GM21723 (cell line): ENCODE data around the gene DPH7.
"Not testable (repeated sequence)": the region's sequence is repeated elsewhere in the genome, so short reads cannot be mapped to it uniquely, and the experiment has no call there.

ENCODE experiments used
- ATAC-seq: cut with Tn5 transposase; IDR thresholded peaks from one replicate; pipeline ENCODE4 v1.9.1; 2021; ENCODE audit warnings: mild to moderate bottlenecking, moderate library complexity; ENCODE audit not compliant: unreplicated experiment

Gene DPH7

DNA sequence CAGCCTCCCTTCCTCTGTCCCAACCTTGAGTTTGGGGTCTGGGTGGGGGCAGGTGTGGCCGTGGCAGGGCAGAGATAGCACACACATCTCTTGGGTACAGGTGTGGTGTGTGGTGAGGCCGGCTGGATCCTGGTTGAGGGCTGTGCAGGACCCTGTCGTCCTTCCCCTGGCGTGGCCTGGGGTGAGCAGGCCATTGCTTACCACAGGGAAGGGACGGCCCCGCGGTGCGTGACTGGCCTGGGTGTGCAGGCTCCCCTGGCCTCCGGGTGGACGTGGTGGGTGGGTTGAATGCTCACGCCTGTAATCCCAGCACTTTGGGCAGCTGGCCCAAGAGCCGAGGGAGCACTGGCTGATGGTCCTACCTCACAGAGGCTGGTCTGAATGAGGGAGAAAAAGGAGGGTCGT, 28.0 kb upstream of the DPH7 start:
- no peak for ATAC-seq

DNA sequence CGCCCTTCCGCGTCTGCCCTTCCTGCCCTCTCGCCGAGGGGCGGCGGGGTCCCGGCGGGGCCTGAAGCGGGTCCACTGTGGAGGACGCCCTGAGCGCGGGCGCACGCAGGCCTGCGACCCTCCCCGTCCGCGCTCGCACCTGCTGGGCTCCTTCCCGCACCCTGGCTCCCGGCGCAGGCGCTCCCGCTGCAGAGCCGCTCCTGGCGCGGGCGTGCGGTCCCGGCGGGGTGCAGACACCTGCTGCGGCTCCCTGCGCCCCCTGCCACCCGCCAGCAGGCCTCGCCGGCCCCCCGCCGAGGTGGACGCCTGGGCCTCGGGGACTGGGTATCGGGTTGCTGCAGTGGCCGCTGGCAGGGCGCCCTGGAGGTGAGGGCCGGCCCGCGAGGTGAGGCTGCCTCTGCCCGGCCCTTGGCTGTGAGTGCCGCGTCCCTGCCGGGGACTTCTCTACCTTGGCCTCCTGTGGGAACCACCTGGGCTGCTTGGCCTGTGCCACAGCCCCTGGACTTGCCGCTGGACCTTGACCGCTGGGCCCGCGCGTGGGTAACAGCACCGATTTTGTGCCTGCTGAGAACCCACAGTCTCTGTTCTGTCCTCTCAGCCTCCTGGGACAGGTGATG, 27.4 kb upstream of the DPH7 start:
- ATAC-seq = peak; percentile 22

DNA sequence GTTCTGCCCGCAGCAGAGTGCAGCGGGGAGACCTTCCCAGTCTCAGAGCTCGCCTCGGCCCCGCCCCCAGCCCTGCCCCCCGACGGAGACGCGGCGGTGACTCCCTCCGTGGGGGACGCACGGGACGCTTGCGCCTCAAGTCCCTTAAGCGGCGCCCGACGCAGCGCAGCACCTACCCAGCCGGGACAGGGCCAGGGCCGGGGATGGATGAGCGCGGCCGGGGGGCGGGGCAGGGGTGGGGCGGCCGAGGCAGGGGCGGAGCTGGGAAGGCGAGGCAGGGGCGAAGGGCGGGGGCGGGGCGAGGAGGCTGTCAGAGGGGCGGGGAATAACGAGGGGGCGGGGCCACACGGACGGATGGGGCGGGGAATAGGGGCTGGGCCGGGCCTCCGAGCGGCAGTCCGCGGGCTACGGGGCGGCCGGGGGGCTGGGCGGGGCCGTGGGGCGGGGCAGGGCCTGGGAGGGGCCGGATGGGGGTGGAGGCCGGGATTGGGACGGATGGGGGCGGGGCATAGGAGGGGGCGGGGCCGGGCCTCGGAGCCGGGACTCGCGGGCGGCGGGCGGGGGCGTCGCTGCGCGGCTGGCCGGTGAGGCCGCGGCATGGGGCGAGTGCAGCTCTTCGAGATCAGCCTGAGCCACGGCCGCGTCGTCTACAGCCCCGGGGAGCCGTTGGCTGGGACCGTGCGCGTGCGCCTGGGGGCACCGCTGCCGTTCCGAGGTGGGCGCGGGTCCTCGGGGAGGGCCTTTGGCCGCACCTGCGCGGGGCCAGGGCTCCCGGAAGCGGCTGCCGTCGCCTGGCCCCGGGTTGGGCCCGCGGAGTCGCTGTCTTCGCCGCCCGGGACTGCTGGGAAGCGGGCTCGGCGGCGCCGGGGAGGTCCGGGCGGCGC, 26.6 kb upstream of the DPH7 start, which contains the start of gene ARRDC1:
ARRDC1 (plus strand) TSS at position 566 of the 884 bp plus-strand sequence; CDS start at position 598, 32 bp downstream.
- ATAC-seq = peak; percentile 76

DNA sequence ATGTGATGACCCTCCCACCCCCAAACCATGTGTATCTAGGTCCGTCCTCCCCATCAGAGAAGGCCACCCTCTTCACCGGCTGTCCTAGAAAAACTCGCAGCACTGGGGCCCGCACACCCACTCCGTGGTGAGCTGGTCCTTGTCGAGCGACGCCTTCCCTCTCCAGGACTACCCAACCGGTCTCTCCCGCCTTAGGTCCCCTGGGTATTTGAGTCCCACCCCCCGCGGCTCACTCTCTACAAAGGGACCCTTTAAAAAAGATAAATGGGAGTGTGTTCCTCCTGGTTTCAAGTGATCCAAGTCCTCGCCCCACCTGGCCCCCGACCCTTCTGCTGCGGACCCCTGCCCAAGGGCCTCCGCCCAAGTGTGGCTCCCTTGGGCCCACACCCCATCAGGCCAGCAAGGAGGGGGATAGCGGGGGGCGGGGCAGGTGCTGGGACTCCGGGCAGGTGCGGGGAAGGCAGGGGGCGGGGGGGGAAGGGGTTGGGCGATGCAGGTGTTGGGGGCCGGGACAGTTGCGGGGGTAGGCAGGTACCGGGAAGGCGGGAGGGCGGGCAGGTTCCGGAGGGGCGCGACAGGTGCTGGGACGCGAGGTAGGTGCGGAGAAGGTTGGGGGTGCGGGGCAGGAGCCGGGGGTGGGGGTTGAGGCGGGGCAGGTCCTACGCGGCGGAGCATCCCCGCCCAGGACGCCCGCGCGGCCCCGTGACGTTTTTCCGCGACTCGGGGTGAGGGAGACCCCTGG, 25.8 kb upstream of the DPH7 start:
- no peak for ATAC-seq

DNA sequence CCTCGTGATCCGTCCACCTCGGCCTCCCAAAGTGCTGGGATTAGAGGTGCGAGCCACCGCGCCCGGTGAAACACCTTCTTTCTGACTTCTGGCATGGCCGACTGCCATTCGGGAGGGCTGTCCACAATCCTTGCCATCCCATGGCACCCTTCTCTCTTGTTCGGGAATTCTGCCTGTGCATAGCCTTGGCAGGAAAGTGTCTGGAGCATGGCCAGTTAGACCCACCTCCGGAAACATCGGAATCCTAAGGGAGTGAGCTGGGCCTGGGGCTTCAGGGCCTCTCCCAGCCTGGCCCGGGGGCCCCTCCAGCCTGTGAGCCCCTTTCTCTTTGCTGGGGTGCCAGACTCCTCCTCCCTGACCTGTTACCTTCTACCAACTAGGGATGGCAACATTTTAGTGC, 25.2 kb upstream of the DPH7 start:
- no peak for ATAC-seq

- ATAC-seq = no peak
Observed at GRCh38 chr9:137602661-137603060, 23.9 kb upstream of the DPH7 start.

DNA sequence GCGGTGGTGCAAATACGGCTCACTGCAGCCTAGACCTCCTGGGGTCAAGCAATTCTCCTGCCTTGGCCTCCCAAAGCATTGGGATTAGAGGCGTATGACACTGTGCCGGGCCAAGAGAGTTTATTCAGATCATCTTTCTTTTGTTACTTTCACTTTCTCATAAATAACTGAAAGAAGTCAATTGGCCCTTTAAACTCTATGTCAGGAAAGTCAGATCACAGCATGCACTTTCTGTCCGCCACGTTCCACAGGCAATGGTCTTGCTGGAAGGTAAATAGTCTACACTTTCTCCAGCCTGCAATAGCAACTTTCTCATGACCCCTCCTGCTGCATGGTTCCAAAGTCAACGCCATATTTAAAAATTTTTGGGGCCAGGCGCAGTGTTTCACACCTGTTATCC, 20.2 kb upstream of the DPH7 start:
- ATAC-seq = no peak

GRCh38 chr9:137596577-137596976, 17.9 kb upstream of the DPH7 start:
- not testable (repeated sequence) for ATAC-seq

- no peak for ATAC-seq
Observed at GRCh38 chr9:137593176-137593575, 14.5 kb upstream of the DPH7 start.

DNA sequence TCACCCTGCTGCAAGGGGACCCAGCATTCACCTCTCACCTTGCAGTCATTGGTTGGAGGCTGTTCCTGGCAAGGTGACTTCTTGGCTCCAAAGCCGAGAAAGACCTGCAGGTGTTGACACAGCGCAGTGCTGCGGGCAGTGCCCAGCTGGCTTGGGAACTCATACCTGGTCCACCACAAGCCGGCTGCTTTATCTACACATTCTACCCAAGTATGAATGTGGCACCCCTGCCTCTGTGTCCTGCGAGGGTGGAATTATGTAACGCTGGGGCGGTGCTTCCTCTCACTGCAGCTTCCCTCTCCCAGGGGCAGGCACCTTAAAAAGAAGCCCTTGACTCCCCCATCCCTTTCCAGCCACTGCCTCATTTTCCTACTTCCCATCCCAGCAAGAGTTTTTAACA, 14.0 kb upstream of the DPH7 start:
- no peak for ATAC-seq

GRCh38 chr9:137590469-137591383, 12.0 kb upstream of the DPH7 start, which contains the start of gene ZMYND19:
TSS of gene ZMYND19 (minus strand) at chr9:137590512. CDS start at chr9:137590263, 249 bp downstream.
- ATAC-seq = peak; percentile 76

GRCh38 chr9:137590123-137590468, 11.4 kb upstream of the DPH7 start:
- no peak for ATAC-seq

- ATAC-seq = peak; percentile 23
Observed at GRCh38 chr9:137589441-137590122, 10.9 kb upstream of the DPH7 start.

DNA sequence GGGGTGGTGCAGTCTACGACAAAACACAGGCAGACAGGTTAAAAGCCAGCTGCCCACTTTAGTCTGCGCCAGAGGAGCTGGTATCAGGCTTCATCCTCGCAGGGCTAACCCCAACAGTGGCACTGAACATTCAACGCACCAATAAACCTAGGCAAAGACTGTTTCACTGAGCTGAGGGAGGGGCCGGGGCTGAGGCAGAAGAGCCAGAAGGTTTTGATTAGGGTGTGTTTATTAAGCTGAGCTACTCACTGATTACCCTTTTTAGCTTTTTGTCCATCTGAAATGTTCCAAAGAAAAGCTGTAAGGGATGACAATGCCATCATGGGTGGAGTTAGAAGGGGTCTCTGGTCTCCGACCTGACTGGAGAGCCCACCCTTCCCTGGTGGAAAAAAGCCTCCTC, 10.2 kb upstream of the DPH7 start:
- no peak for ATAC-seq

DNA sequence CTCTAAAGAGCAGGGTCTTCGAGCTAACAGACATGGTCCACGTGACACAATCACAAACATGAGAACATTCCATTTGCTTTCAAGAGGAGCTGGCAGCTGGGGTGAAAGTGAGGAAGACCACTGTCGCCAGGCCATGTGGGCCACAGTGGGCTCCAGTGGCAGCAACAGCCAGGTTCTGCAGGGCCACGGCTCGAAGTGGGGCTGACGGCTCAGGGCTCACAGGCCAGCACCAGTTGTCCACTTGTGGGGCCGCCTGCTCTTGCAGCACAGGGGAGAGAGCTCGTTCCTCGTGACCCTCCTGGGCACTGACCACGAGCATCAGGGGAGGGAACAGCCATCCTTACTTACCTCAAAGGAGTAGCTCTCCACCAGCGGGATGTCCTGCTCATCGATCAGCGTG, 9.6 kb upstream of the DPH7 start:
- ATAC-seq = no peak

DNA sequence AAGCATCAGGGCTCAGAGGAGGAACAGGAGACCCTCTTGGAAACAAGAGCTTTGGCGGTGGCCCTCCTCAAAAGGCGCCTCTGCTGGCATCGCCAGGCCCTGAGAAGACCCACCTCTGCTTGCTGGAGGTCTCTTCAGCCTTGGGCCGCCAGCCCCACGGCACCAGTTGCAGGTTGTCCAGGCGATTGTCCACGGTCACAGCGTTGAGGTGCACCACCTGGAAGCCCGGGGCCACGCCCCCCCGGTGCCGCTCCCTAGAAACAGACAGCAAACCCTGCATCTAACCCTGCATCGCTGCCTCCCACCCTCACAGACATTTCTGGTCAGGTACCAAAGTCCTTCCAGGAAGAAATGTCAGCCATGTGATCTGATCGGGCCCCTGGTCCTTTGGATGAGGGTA, 8.1 kb upstream of the DPH7 start:
- ATAC-seq = no peak

DNA sequence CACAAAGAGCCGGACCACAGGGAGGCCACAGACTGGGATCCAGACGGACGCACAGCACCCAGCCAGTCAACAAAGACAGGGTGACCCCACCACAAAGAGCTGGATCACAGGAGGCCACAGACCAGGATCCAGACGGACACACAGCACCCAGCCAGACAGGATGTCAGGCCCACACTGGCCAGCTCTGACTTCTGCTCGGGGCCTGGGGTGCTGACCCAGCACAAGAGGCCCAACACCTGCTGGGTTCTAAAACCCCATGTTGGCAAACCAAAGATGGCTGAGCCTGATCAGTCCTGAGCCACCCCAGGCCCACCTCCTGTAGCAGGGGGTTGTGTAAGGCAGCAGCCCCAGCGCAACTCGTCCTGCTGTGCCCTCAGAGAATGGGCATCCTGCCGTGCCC, 5.2 kb upstream of the DPH7 start:
- no peak for ATAC-seq

DNA sequence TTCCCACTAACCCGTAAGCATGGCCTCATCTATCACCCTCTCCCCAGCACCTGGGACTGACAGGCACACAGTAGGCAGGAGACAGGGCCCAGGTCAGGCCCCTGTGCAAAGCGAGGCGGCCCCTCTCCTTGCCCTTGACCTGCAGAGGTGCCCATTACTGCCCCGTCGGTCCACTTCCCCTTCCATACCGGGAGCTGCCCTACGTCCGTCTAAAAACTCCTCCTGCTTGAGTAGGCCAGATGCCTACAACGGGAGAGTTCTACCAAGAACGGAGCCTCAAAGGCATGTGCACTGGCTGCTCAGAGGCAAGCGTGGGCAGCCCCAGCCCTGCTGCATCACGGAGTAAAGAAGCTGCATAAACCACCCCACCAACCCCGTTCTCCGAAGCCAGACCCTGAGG, 4.6 kb upstream of the DPH7 start:
- ATAC-seq = no peak

DNA sequence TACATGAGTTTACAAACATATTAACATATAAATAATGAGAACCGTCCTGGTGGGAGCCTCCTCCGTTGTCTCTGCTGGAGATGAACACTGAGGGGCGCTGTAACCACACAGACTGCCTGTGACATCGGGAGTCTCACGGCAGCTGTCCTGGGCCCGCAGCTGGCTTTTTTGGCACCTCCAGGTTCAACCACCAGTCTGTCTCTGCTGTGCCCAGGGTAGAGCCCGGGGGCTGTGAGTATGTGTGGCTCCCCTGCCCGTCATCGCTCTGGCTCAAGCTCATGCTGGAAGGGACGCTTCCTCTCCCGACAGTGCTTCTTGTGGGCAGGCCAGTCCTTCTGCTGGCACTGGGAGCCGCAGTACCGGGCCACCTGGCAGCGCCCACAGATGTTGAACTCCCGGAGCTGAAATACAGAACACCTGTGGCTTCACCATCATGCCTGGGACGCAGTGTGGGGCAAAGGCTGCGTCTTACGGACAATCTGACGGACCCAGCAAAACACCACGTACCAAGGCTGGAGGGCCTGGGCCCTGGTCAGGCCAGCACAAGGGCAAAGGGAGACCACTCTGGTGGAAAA, 3.6 kb upstream of the DPH7 start:
- no peak for ATAC-seq
